Osteocyte (in vitro differentiated cells): ENCODE measurements around the gene PMS1. TPM values are rescaled to one million over a fixed set of nuclear protein-coding genes. Genes with fewer than 3 reads are reported as not detected.

Experiments
- DNase-seq: peaks from one replicate; pipeline ENCODE4 v3.0.0; 2021; ENCODE audit warnings: mixed read lengths; ENCODE audit not compliant: unreplicated experiment; ENCODE audit errors: extremely low spot score
- H3K27ac Mint-ChIP-seq: one replicate; pipeline ENCODE4 v1.8.0; 2021; ENCODE audit warnings: mild to moderate bottlenecking, mixed read lengths; ENCODE audit not compliant: unreplicated experiment
- H3K27me3 Mint-ChIP-seq: one replicate; pipeline ENCODE4 v1.8.0; 2021; ENCODE audit warnings: mixed read lengths; ENCODE audit not compliant: unreplicated experiment
- H3K36me3 Mint-ChIP-seq: one replicate; pipeline ENCODE4 v1.8.0; 2021; ENCODE audit warnings: mixed read lengths; ENCODE audit not compliant: unreplicated experiment
- H3K4me1 Mint-ChIP-seq: one replicate; pipeline ENCODE4 v1.8.0; 2021; ENCODE audit warnings: mixed read lengths; ENCODE audit not compliant: unreplicated experiment
- H3K4me3 Mint-ChIP-seq: one replicate; pipeline ENCODE4 v1.8.0; 2021; ENCODE audit warnings: mild to moderate bottlenecking, moderate library complexity, mixed read lengths; ENCODE audit not compliant: unreplicated experiment
- H3K9me3 Mint-ChIP-seq: one replicate; pipeline ENCODE4 v1.8.0; 2021; ENCODE audit warnings: mixed read lengths; ENCODE audit not compliant: unreplicated experiment
- total RNA-seq: library from RNA; stranded (reverse); gene quantifications from 2 replicates; pipeline ENCODE4 v1.2.1, GENCODE V29; 2021
- TF ChIP-seq, protein P1 (sequence below): fragments of 200-600 bp; sonication (generic); IDR thresholded peaks from 2 replicates; pipeline ENCODE4 v1.5.0; 2021; ENCODE audit warnings: antibody characterized with exemption, mild to moderate bottlenecking, moderate library complexity

PMS1 gene
- total RNA-seq, 1 donor from 2014 or later = 36.8 TPM

DNA sequence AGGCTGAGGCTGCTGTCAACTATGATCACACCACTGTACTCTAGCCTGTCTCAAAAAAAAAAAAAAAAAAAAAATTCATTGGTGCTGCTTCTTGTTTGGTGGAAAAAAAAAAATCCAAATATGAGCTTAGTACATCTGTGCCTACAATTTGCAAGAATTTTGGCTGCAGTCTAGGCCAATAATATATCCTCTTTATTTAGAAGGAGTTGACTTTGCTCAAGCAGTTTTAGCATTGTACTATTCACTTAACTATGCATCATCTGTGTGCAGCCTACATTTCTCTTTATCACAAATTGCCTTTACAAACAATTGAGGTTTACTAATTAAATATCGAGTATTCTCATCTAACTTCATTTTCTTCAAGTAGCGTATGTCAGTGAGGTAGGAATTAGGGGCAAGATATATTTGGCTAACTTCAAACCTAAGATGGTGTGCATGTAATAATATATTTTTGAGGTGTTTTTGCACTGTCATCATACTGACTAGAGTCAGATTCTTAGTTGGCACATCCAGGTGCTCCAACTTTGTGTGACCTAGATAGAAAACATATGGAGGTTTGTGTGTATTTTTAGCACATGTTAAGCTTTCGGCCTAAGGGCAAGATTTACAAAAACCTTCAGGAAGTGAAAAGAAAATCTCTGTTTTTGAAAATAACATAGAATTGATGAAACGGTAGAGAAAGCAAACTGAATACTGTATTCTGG lies 51.8 kb downstream of the PMS1 start:
- Mint-ChIP-seq H3K36me3 (peaks cover 2% of the 10 kb centered on the region), H3K4me3 (peak overlapping the region; percentile 17), H3K27ac (peak overlapping the region; percentile 93), H3K4me1 (peaks cover 33% of the 10 kb centered on the region), H3K27me3 (no peaks in the 10 kb centered on the region), H3K9me3 (no peaks in the 10 kb centered on the region)
- no peak for DNase-seq
- TF ChIP-seq, protein P1, sequence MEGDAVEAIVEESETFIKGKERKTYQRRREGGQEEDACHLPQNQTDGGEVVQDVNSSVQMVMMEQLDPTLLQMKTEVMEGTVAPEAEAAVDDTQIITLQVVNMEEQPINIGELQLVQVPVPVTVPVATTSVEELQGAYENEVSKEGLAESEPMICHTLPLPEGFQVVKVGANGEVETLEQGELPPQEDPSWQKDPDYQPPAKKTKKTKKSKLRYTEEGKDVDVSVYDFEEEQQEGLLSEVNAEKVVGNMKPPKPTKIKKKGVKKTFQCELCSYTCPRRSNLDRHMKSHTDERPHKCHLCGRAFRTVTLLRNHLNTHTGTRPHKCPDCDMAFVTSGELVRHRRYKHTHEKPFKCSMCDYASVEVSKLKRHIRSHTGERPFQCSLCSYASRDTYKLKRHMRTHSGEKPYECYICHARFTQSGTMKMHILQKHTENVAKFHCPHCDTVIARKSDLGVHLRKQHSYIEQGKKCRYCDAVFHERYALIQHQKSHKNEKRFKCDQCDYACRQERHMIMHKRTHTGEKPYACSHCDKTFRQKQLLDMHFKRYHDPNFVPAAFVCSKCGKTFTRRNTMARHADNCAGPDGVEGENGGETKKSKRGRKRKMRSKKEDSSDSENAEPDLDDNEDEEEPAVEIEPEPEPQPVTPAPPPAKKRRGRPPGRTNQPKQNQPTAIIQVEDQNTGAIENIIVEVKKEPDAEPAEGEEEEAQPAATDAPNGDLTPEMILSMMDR = no peak

DNA sequence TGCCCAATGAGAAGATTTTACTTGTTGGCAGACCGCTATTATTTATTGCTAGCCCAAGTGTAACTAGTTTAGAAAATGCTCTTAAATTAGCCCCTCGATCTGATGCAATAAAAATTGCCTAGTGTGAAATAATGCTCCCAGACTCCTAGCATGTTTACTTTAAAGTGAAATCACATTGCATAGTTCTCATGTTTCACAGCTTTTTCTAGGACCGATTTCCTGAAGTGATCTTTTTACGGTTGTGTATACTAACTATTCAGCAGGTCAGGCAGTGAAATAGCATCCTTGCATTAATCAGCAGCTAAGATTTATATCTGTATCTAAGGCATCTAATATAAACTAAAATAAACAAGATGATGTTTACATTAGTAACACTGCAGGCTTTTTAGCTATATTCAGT lies 52.4 kb downstream of the PMS1 start:
- Mint-ChIP-seq H3K27ac (peak overlapping the region; percentile 93), H3K9me3 (no peaks in the 10 kb centered on the region), H3K4me3 (peak overlapping the region; percentile 2), H3K4me1 (peaks cover 33% of the 10 kb centered on the region), H3K36me3 (peaks cover 3% of the 10 kb centered on the region), H3K27me3 (no peaks in the 10 kb centered on the region)
- TF ChIP-seq, protein P1 = no peak
- no peak for DNase-seq

DNA sequence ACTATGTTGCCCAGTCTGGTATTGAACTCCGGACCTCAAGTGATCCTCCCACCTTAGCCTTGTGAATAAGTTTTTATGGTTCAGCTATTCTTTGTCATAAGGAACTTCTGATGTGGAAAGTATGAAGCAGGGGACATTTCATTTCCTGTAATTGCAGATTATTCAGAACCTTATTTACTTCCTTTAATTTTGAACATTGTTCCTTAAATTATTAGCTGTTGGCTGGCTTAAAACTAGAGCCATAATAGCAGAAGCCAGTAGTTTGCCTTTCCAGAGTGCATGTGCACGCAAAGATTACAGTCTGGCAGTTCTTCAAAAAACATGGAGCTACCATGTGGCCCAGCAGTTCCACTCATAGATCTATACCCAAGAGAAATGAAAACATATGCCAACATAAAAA lies 53.1 kb downstream of the PMS1 start:
- no peak overlapping the region for H3K4me3 Mint-ChIP-seq
- H3K9me3 Mint-ChIP-seq = no peaks in the 10 kb centered on the region

DNA sequence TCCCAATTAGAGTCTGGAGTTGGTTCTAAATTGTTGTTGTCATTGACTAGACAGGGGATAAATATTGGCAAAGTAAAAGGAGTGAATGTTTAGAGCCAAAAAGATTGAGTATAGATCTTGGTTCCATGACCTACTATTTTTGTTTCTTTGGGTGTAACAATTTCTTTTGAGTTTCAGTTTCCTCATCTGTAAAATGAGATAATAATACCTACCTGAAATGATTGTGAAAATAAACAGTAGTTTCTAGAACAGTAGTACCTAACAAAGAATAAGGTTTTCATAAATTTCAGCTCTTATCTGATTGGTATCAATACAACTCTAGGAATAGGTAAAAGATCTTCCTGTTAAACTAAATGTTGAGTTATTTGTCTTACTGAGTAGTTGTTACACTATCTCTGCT lies 56.8 kb downstream of the PMS1 start:
- DNase-seq = no peak
- Mint-ChIP-seq H3K36me3 (peaks cover 12% of the 10 kb centered on the region), H3K4me1 (peaks cover 37% of the 10 kb centered on the region), H3K27me3 (no peaks in the 10 kb centered on the region), H3K27ac (no peak overlapping the region), H3K4me3 (no peak overlapping the region), H3K9me3 (no peaks in the 10 kb centered on the region)
- TF ChIP-seq, protein P1 = no peak

More for the DNA sequence above, 53.1 kb downstream of the PMS1 start:
- H3K27me3 Mint-ChIP-seq = no peaks in the 10 kb centered on the region
- TF ChIP-seq, protein P1 = no peak
- peaks cover 33% of the 10 kb centered on the region for H3K4me1 Mint-ChIP-seq
- DNase-seq = no peak
- peak overlapping the region; percentile 93 for H3K27ac Mint-ChIP-seq
- peaks cover 8% of the 10 kb centered on the region for H3K36me3 Mint-ChIP-seq

DNA sequence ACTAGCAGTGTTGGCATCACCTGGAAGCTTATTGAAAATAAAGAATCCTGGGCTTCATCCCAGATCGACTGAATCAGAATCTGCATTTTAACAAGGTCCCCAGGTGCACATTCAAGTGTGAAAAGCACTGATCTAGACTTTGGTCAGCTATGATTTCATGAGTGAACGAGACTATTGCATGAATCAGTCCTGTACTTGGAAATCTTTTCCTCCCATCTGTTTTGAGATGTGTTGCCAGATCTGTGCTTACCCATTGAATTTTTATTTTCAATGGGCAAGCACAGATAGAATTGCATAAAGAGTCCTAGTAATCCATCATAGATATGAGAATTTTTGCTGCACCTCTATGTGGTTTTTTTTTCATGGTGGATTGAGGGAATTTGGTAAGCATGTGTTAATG lies 64.0 kb downstream of the PMS1 start:
- peaks cover 18% of the 10 kb centered on the region for H3K4me1 Mint-ChIP-seq
- H3K9me3 Mint-ChIP-seq = no peaks in the 10 kb centered on the region
- no peak for DNase-seq
- no peaks in the 10 kb centered on the region for H3K27me3 Mint-ChIP-seq
- H3K4me3 Mint-ChIP-seq = no peak overlapping the region
- TF ChIP-seq, protein P1 = no peak
- H3K27ac Mint-ChIP-seq = no peak overlapping the region
- peaks cover 31% of the 10 kb centered on the region for H3K36me3 Mint-ChIP-seq
